Heart right ventricle (tissue), 16 donors: ENCODE results near the gene PTPN5. TPM values are rescaled to one million over a fixed set of nuclear protein-coding genes. Genes with fewer than 3 reads are reported as not detected.
"Not testable (repeated sequence)": the region's sequence is repeated elsewhere in the genome, so short reads cannot be mapped to it uniquely, and the experiment has no call there.

Experiments
- ATAC-seq, 8 donors: fragments of 200-7000 bp; cut with Tn5 transposase; one replicate each; pipeline ENCODE4 v1.9.1; 2020; ENCODE audit warnings: mild to moderate bottlenecking in 8 of 8, moderate library complexity in 8 of 8, moderate number of reproducible peaks in 1 of 8
- DNase-seq, 2 donors: peaks; one replicate each; pipeline ENCODE4 v3.0.0-alpha.2; 2020
- H3K27ac ChIP-seq, 10 donors: fragments of 200-600 bp; sonication (generic) in 2 of 10; one replicate each; pipeline versions ENCODE4 v1.5.0 to v1.8.0; 2020 to 2022; ENCODE audit warnings: mild to moderate bottlenecking in 3 of 10
- H3K27me3 ChIP-seq, 7 donors: fragments of 200-600 bp; one replicate each; pipeline ENCODE4 v1.8.0; 2021 to 2022; ENCODE audit warnings: mild to moderate bottlenecking in 2 of 7
- H3K36me3 ChIP-seq, 9 donors: fragments of 200-600 bp; sonication (generic) in 1 of 9; one replicate each; pipeline versions ENCODE4 v1.5.0 to v1.8.0; 2020 to 2022; ENCODE audit warnings: mild to moderate bottlenecking in 2 of 9
- H3K4me1 ChIP-seq, 9 donors: fragments of 200-600 bp; sonication (generic) in 1 of 9; one replicate each; pipeline versions ENCODE4 v1.5.0 to v1.8.0; 2020 to 2022; ENCODE audit warnings: mild to moderate bottlenecking in 4 of 9
- H3K4me3 ChIP-seq, 10 donors: fragments of 200-600 bp; sonication (generic) in 2 of 10; one replicate each; pipeline versions ENCODE4 v1.5.0 to v1.8.0; 2020 to 2022; ENCODE audit warnings: mild to moderate bottlenecking in 7 of 10, moderate library complexity in 2 of 10
- H3K9me3 ChIP-seq, 11 donors: fragments of 200-600 bp in 10 of 11; sonication (generic) in 2 of 11; one replicate each; pipeline versions ENCODE4 v1.5.0 to v1.8.0; 2013 to 2022; ENCODE audit warnings: mild to moderate bottlenecking in 2 of 11, control low read depth in 1 of 11, moderate library complexity in 1 of 11
- CTCF ChIP-seq, 9 donors: fragments of 200-600 bp; sonication (generic) in 2 of 9; IDR thresholded peaks; one replicate each; pipeline versions ENCODE4 v1.5.0 to v1.8.0; 2021 to 2022; ENCODE audit warnings: antibody characterized with exemption in 9 of 9, mild to moderate bottlenecking in 5 of 9, moderate library complexity in 1 of 9
- WGBS, 2 donors: extraction: QIAGEN DNeasy Blood & Tissue Kit; methylation state at CpG; one replicate each; pipeline ENCODE4 v1.1.7; 2013; ENCODE audit warnings: inconsistent platforms in 1 of 2; 5-methylcytosine and 5-hydroxymethylcytosine counted together
- intact Hi-C, 10 donors: fragments of 100-400 bp; cut with DNase I; formaldehyde crosslinking; loops; one replicate each; pipeline versions ENCODE4 v1.11.1 to v1.14.2; 2022
- polyA plus RNA-seq, 2 donors: library from polyadenylated mRNA; stranded (reverse); fragments of 200-250 nt; gene quantifications; one replicate each; pipeline ENCODE4 v1.2.3, GENCODE V29; 2013
- total RNA-seq, 10 donors: library from RNA; stranded (reverse); fragmentation: NEBNext Ultra II Directional in 3 of 10; extraction: Animal tissue kit (Norgen Biotek cat#: 25700) in 3 of 10; gene quantifications; one replicate each; pipeline versions ENCODE4 v1.2.1 to v1.2.4, GENCODE V29; 2021 to 2023
- donor health status: Arrhythmogenic right ventricular cardiomyopathy.
- donor health status: ischemic (EF 13 %, LVEDD 7.1; RV severe dilation, severe dysfunction).
- donor health status: healthy with polysubstance abuse.
- donor health status: DM: no; HTN: yes; CAD: no.
- donor health status: DM: no; HTN: no; CAD: no.
- donor health status: ischemic (EF 25% LVEDD 6.9; RV normal size, moderate dysfunction).
- donor health status: ischemic (EF 25% LVEDD 5.7; RV mildly dilated, moderate dysfunction).
- donor health status: healthy.
- donor health status: DM: yes; HTN: yes; CAD: no.
- donor health status: Ischemic cardiomyopathy.
- donor health status: ischemic (EF 35%, LVEDD 5.7; RV mildly dilated, moderate dysfunction).
- donor health status: nonischemic (EF 11% LVEDD 7.7; RV severe dilation, severe dysfunction).
- donor health status: DM: yes; HTN: yes; CAD: no.
- donor health status: PGD.
- donor health status: ischemic (EF 29% LVEDD 5.4; RV normal size, mild dysfunction).
- donor health status: nonischemic (EF 23%, LVEDD 6.1; RV moderate dilation, normal function).

The PTPN5 gene
- total and polyA plus RNA-seq, 12 donors: 1.5 to 8.8 (median 3.6) TPM

GRCh38 chr11:18684267-18684666, 107.3 kb downstream of the PTPN5 start:
- no peaks in the 10 kb centered on the region for H3K27me3 ChIP-seq
- H3K9me3 ChIP-seq: no peaks in the 10 kb centered on the region
- intact Hi-C loops: no loop called here
- no peak overlapping the region for H3K4me3 ChIP-seq
- no peak for TF ChIP-seq CTCF (IDR thresholded peaks at IDR 0.05)
- H3K27ac ChIP-seq: no peak overlapping the region
- no peaks in the 10 kb centered on the region for H3K4me1 ChIP-seq
- H3K36me3 ChIP-seq: no peaks in the 10 kb centered on the region
- no peak for DNase-seq
- 60 to 71% methylated on average over 1 of the region's 1 CpG for whole genome bisulfite sequencing, 2 donors
- ATAC-seq: no peak

GRCh38 chr11:18682466-18682865, 109.1 kb downstream of the PTPN5 start:
- Histone ChIP-seq H3K27me3 (no peaks in the 10 kb centered on the region), H3K4me3 (no peak overlapping the region), H3K27ac (no peak overlapping the region), H3K9me3 (no peaks in the 10 kb centered on the region), H3K4me1 (no peaks in the 10 kb centered on the region), H3K36me3 (no peaks in the 10 kb centered on the region)
- intact Hi-C loops: no loop called here
- WGBS, 2 donors: 93 to 98% methylated on average over 3 of the region's 3 CpGs
- DNase-seq: no peak
- ATAC-seq: no peak
- TF ChIP-seq CTCF (IDR thresholded peaks at IDR 0.05): no peak

- DNase-seq, H3K4me1 ChIP-seq, H3K36me3 ChIP-seq, H3K27me3 ChIP-seq, intact Hi-C loops, H3K9me3 ChIP-seq, ATAC-seq, H3K27ac ChIP-seq, H3K4me3 ChIP-seq: not testable (repeated sequence)
- 78 to 81% methylated on average over 1 of the region's 1 CpG for WGBS, 2 donors
These were observed 109.6 kb downstream of the PTPN5 start for GRCh38 chr11:18681949-18682348.

Other genes starting within 250 kb of the PTPN5 start
- gene UEVLD, start 203.1 kb downstream of the PTPN5 start, total RNA-seq: 10 to 100 TPM; 13.7 to 25.8 (median 18.6) TPM
- 1 to 10 TPM; 5.6 to 7.1 TPM for gene UEVLD, start 203.1 kb downstream of the PTPN5 start, polyA plus RNA-seq
- 10 to 100 TPM in 6 of 10 donors, 1 to 10 TPM in 4; 7.1 to 16.6 (median 10.8) TPM for gene MISFA, start 192.0 kb downstream of the PTPN5 start, total RNA-seq
- gene MISFA, start 192.0 kb downstream of the PTPN5 start, polyA plus RNA-seq: 10 to 100 TPM in 1 of 2 donors, 1 to 10 TPM in 1; 1.7 to 18.4 TPM
- gene SPTY2D1, start 157.5 kb downstream of the PTPN5 start, total RNA-seq: 10 to 100 TPM in 6 of 10 donors, 1 to 10 TPM in 4; 7.3 to 18.8 (median 10.2) TPM
- gene SPTY2D1, start 157.5 kb downstream of the PTPN5 start, polyA plus RNA-seq: 1 to 10 TPM; 1.9 to 3.5 TPM
- gene TMEM86A, start 93.0 kb downstream of the PTPN5 start, total RNA-seq: 1 to 10 TPM; 3.5 to 9.3 (median 5.9) TPM
- 1 to 10 TPM; 2.0 to 3.3 TPM for gene TMEM86A, start 93.0 kb downstream of the PTPN5 start, polyA plus RNA-seq
- 1 to 10 TPM in 2 of 10 donors, under 1 TPM in 7, not detected in 1; 0.18 to 1.3 (median 0.68) TPM for gene IGSF22, start 65.6 kb downstream of the PTPN5 start, total RNA-seq
- under 1 TPM; 0.30 to 0.44 TPM for gene IGSF22, start 65.6 kb downstream of the PTPN5 start, polyA plus RNA-seq
- not detected for gene MRGPRX1, start 147.6 kb upstream of the PTPN5 start, total RNA-seq
- gene MRGPRX1, start 147.6 kb upstream of the PTPN5 start, polyA plus RNA-seq: not detected